H4 (cell line): Measurements from ENCODE around the gene ESAM. TPM values are rescaled to one million over a fixed set of nuclear protein-coding genes. Genes with fewer than 3 reads are reported as not detected.

ENCODE experiments used
- DNase-seq: peaks from one replicate; pipeline ENCODE4 v3.0.0-alpha.2; 2015; ENCODE audit warnings: low spot score
- total RNA-seq: library from RNA; depleted of rRNA; stranded (reverse); fragments of >200 nt; shearing (Covaris generic); gene quantifications from 2 replicates; pipeline ENCODE4 v1.2.3, GENCODE V29; 2014

Gene ESAM
- total RNA-seq, 1 experiment from 2014 or later: 0.33 TPM

DNA sequence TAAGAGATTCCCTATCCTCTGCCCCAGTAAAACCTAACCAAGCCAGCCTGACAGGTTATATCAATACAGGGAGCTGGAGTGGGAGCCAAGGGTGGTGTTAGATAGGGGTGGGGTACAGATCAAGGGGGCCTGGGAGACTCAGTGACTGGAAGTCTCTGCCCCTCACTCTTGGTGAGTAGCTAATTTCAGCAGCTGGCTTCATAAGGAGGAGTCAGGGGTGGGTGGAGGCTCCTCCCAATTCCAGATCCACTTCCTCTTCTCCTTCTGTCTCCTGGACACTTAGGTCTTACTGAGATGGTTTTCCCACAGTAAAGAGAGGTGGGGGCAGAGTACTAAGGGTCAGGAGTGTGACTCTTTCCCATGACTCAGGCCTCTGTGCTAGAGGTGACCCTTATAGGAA, 8.9 kb downstream of the ESAM start:
- no peak for DNase-seq

DNA sequence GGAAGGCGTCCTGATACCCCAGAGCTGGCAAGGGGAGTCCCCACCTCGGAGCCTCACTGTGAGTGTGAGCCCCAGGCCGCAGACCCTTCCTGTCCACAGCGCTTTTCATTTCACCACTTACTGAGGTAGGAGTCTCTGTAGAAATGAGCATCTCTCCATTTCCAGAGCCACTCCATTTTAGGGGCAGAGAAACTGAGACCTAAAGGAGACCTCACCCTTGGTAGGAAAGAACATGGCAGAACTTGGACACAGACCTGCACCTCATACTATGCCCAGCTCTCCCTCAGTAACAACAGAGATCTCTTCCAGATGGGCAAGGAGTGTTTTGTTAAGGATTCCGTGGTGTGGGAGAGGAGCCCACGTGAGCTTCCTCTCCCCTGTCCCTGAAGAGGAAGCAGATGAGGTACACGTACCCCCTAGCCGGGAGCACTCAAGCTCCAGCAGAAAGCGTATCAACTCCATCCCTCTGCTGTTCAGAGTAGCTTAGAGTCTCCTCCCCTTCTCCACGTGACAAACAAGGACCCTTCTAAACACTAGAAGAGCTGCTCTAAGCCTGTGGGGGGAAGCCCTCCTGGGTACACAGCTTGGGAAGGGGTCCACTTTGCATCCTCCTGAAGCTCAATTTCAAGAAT, 9.5 kb downstream of the ESAM start:
- DNase-seq: no peak

DNA sequence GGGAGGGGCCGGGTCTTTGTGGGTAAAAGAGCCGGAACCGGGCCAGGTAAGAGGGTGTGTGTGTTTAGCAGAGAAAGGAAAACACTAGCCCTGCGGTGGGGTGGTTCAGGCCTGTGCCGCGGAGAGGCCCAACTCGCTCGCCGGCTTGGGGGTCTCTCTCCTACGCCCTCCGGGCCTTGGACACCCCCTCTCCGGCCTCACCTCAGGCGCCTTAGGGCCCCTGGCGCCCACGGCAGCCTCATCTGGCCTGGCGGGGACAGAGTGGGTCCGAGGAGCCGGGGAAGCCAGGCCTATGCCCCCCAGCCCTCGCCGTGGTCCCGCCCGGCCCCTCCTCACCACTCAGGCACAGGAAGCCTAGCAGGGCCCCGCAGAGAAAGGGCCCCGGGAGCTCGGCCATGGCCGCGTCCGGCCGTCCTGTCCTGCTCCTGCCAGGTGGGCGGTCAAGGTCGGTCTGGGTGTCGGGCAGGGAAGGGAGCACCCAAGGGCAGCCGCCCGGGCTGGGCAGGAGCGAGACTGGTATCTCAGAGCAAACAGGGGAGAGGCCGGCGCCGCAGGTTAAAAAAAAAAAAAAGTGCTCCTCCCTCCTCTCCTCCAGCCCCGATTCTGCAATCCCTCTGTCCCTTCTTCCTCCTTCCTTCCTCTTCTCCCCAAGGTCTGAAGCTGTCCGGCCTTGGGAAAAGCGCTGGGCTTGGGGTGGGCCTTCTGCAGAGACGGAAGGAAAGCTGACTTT, 10.2 kb downstream of the ESAM start, which contains the start of gene VSIG2:
Gene VSIG2 (minus strand): TSS at position 515 of the 730 bp plus-strand sequence. CDS start 118 bp downstream, at position 397.
- no peak for DNase-seq

DNA sequence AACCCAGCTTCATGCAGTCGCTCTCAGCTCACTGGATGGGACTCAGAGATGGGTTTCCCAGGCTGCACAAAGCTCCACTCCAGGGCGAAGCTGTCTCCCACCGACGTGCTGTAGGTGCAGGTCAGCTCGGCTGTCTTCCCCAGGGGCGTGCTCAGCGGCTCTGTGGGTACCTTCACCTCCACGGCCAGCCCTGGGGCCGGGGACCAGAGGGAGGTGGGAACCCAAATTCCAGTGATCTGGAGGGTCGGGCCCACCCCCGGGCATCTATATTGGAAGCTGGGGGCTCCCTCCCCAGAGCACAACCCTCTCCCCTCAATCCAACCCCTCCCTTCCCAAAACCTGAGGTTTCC, 10.7 kb downstream of the ESAM start:
- no peak for DNase-seq

DNA sequence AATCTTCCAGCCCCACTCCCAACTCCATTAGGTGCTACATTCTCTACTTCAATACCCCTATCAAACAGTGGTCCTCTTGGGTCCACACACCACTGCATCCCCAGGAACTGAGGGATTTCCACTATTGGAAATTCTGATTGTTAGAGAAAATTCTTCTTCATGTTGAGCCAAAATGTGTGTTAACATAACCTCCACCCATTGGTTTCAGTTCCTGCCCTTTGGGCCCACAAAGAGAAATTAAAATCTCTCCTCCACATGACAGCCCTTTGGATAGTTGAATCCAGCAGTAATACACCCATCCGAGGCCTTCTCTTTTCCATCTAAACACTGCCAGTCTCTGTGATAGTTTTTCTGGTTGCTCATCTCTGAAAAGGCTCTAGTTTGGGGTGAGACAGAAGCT, 12.2 kb downstream of the ESAM start:
- DNase-seq: no peak

DNA sequence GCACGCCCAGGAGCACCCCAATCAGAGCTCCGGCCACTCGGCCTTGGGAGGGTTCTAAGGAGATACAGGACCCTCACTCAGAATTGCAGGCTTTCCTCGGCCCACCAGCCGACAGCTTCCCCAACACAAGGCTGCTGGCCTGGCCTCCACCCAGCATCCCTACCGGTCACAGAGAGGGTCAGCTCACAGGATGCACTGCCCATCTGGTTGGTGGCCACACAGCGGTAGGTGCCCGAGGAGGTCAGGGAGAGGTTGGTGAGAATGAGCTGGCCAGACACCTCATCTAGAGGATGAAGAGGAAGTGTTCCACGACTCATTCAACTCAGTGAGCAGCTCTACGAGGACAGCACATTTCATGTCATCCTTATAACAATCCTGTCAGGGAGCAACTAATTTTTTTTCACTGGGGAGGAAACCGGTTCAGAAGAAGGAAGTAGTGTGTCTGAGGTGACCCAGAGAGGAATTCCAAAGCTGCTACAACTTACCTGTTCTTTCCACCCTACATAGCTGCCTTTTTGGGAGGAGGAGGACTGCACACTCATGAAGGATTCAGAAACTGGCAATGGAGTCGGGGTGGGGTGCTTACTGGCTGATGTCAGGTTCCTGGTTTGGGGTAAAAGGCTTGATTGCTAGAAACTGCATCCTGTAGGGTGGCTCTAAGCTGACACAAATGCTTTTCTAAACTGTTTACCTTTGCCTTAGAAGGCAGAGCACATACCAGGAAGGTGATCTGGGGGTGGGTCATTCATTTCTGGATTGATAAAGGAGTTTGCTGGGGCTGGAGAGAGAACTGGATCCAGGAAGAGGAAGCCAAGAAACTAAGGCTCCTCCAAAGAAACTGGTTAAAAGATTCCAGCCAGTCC, 13.4 kb downstream of the ESAM start:
- DNase-seq: no peak

DNA sequence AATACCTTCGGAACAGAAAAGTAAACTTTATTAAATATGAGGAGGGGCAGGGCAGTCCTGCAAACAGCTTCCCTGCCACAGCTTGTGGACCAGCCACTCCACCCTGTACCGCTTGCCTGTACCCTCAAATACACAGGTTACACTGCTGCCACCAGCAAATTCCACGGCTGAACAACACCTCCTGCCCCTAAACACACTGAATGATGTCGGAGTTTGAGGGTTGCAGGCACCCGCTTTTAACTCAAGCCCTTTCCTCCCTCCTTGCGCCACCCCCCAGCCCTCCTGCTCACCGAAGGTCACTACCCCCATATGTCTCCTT, 14.0 kb downstream of the ESAM start:
- DNase-seq: no peak

DNA sequence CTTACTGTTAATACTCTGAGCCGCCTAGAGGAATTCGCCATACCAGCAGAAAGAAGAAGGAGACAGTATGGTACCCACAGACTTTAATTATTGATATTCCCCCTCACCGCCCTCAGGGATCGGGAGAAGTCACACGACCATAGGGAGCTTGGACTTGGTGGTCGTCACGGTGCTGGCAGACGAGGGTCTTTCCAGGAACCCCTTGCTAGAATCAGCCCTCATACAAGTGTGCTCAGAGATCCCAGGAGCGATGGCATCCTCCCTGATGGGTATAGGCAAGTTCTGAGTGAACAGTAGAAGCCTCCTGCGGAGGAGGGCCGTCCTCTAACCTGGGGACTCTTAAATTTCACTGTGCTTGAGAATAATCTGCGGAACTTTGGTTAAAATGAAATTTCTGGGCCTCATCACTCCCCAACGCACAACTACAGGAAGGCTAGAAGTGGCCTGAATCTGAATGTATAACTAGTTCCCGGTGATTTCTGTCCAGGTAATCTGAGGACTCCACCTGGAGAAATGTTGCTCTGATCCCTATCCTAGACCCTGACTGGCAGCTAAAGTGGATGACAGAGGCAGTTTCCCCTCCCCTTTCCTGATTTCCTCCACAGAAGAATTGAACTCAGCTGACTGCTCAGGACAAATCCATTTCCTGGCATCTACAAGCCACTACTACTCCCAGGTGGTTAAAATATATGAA, 14.5 kb downstream of the ESAM start:
- no peak for DNase-seq

DNA sequence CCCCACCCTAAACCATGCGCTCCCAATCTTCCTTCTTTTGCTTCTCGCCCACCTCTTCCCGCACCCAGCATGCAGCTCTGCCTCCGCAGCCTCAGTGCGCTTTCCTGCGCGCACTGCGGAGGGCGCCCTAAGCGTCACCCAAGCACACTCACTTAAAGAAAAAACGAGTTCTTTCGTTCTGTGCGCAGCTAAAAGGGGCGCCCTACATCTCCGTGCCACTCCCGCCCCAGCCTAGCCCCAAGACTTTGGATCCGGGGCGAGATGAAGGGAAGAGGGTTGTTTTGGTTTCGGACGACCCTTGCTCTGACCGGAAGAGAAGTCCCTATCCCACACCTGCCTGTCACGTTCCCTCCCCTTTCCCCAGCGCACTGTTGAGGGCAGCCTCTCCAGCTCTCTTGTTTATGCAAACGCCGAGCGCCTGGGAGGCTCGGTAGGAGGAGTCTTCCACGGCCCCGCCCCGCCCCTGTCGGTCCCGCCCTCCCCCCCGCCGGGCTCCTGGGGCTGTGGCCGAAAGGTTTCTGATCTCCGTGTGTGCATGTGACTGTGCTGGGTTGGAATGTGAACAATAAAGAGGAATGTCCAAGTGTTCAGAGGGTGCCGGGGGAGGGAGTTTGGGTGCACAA, 15.4 kb downstream of the ESAM start:
- DNase-seq: no peak

DNA sequence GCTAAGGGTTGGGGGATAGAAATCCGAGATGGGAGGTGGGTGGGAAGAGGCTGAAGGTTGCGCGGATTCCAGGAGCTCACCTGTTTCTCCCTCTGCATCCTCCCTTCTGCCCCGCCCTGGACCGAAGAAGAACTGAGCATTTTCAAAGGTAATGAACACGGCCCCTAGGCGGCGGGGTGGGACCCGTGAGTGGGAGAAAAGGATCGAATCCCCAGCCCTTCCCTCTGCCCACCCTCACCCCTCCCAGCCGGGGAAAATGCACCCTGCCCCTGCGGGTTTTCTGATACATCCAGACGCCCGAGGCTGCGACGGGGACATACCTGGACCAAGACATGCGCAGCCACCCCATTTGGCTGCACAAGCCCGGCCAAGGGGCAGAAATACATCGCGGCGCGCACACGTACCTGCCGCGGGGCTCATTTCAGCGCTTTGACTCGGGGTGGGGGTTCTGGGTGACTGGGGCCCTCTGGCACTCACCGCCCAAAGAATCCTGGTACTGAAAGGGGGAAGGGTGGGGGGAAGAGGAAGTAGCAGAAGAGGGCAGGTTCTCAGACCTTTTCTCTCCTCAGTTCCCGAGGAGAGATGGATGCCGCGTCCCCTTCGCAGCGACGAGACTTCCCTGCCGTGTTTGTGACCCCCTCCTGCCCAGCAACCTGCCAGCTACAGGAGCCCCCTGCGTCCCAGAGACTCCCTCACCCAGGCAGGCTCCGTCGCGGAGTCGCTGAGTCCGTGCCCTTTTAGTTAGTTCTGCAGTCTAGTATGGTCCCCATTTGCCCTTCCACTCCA, 16.1 kb downstream of the ESAM start:
- DNase-seq: no peak

DNA sequence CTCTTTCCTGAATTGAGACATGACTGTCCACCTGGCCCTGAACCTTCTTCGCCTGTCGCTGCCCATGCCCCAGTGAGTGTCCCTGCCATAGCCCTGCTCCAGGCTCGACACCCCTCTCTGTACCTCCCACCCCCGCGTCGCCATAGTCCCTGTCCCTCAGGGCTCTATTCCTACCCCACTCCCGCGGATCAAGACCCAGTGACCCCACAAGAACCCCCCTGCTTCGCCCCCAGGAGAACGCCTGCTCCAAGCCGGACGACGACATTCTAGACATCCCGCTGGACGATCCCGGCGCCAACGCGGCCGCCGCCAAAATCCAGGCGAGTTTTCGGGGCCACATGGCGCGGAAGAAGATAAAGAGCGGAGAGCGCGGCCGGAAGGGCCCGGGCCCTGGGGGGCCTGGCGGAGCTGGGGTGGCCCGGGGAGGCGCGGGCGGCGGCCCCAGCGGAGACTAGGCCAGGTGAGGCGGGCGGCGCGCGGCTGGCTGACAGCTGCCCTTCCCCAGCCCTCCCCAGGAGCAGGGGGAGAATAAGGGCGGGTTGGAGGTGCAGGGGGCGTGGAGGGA, 16.7 kb downstream of the ESAM start:
- DNase-seq: no peak

DNA sequence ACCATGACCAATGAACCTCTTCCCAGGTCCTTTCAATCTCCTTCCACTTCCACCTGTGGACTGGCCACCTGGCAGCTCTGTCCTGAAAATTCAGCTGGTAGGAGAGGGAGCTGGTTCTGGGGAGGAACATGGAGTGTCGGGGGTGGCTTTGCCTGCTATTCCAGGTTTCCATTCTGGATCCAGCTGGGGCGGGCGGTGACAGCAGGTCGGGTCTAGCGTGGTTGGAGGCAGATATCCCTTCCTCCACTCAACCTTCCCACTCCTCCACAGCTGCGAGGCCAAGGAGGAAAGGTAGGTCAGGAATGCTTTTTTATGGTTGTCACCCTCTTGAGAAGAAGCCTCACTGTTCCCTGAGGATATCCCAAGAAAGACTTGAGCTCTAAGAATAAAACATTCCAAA, 19.0 kb downstream of the ESAM start:
- no peak for DNase-seq

DNA sequence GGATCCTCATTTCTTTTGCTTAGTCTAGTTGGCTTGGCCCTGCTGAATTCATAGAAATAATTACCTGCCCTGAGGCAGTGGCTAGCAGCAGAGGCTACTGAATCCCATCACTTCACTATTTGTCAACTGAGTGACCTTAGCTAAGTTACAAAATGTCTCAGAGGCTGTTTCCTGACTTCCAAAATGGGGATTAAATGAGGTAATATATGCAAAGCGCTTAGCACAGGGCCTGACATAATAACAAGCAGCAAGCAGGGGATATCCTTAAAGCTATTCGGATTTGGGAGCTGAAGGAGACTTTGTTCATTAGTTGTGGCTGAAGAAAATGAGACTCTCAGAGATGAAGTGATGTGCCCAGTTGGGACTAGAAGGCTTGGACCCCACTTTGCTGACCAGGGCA, 19.5 kb downstream of the ESAM start:
- DNase-seq: no peak

DNA sequence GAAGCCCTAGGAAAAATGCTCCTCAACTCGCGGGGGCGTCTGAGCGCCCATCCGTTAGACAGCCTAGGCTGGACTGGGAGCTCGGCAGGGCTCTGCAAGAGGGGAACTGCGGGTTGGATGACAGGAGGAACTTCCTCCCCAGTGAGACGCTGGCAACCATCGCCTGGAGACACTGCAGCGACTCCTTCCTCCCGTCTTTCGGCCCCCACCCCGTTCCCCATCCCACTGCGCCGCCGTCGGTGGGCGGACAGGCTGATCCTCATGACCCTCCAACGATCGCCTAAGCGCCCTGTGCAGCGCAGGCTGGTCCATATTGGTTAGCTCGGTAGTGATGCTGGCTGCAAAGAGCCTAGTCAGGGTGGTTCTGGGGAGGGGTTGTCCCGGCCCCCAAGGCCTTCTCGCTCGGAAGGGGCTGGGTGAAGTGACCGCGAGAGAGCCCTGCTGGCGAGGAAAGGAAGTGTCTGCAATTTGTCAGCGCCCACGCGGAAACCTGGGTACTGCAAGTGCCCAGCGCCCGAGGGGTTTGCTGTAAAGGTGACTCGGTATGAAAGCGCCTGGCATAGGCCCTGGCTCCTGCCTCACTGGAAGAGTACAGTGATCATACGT, 21.7 kb downstream of the ESAM start:
- peak; percentile 42 for DNase-seq

DNA sequence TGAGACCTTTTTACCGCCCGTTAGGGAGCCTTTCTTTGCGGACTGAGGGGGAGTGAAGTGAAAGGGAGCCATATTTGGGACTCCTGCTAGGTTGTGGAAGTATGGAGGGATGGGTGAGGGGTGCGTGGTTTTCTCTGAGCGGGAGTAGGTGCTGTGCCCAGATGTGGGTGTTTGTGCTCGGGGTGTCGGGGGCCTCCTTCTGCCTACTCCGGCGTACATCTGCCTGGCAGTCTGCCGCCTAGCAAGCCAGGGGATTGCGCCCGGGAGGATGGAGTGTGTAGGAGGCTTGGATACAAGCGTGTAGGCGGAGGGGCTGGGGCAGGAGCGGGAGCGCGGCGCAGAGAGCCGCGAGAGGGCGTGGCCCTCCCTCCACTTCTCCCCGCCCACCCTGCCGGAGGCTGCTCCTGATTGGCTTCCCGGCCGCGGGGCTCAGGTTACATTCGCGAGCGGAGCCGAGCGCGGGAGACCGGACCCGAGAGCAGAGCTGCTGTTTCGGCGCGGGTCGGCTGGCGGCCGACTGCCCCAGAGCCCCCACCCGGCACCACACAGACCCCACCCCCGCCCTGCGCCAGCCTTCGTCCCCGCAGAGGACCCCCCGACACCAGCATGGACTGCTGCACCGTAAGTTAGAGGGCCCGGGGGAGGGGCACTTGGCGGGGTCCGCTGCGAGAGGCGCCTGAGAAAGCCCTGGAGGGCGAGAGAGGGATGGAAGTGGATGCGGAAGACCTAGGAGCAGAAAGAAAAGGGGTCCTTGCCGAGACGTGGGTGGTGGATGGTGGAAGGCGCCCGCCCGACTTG, 22.4 kb downstream of the ESAM start, which contains the start of gene NRGN:
Gene NRGN (plus strand): TSS at position 464 of the 798 bp plus-strand sequence. CDS start 143 bp downstream, at position 607.
- DNase-seq: peak; percentile 90

DNA sequence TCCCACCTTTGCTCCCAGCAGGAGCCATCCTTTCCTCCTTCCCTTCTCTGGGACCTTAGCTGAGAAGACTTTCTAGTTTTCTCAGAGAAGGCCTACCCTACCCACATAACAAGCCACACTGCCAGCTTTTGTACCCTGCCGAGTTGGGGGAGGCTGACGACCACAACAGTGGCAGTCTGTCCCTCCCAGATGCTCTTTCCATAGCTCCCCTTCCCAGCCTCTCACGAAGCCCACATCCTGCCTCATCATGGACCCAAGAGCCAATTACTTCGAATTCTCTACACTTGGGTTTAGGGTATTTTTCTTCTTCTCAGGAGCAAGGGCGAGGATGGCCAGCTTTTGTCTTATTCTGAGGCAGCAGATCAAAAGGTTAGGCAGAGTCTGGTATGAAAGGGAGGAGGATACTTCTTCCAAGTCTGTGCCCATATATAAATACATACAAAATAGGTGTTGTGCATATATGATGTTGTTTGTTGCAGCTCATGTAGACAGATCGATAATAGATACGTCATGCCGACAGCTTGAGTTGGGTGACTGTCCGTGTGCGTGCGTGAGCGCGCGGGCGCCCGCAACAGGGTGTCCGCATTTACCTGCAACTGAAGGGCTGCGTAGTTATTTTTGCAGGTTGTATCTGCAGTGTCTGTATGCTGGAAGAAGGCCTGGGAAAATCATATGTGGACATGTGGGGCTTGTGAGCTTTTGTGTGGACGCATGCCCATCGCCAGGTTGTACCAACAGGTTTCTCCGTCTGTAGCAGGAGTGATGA, 23.2 kb downstream of the ESAM start:
- DNase-seq: no peak

DNA sequence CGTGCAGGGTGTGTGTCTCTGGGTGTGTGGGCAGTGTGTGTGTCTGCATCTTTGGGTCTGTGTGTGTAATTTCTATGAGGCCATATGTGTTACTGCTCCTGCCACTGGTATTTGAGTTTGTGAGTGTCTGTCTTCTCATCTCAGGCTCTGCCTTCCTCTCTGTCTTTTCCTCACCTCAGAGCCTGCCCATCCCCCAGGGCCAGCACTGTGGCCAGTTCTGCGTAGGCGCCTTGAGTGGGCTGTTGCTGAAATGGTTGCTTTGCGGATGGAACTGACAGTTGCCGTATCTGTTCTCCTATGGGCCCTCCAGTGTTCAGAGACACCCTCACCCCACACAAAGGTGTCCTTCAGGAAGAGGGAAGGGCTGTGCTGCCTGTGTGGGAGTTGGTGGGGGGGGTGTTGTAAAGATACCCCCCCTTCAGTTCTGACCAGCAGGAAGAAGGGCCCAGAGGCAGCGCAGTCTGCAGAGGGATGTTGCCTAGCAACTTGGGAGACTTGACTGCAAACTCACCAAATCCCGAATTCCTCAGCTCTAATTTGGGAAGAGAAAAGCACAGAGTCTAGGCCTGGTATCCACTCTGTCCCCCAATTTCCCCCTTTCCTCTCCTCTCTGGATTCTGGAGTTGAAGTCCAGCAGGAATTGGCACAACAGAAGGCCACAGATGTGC, 24.3 kb downstream of the ESAM start:
- no peak for DNase-seq

DNA sequence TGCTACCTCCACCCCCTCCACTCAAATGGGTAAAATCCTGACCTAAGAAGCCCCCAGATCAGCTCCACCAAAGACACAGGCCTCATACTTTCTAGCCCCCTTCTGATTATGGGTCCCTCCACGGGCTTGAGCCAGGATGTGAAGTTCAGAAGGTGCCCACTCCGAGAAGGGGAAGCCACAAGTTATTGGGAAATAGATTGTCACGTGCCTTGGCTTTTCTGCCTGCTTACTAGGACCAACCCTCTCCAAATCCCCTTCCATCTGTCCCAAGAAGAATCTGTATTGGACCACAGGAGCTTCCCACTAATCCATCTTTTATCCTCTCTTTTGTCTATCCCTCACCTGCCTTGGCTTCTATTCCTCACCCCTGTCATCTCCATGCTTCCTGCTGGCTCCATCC, 25.4 kb downstream of the ESAM start:
- DNase-seq: no peak
